ENCODE data around the gene AK4.
"Not testable (repeated sequence)": the region's sequence is repeated elsewhere in the genome, so short reads cannot be mapped to it uniquely, and the experiment has no call there.

Gene AK4

DNA sequence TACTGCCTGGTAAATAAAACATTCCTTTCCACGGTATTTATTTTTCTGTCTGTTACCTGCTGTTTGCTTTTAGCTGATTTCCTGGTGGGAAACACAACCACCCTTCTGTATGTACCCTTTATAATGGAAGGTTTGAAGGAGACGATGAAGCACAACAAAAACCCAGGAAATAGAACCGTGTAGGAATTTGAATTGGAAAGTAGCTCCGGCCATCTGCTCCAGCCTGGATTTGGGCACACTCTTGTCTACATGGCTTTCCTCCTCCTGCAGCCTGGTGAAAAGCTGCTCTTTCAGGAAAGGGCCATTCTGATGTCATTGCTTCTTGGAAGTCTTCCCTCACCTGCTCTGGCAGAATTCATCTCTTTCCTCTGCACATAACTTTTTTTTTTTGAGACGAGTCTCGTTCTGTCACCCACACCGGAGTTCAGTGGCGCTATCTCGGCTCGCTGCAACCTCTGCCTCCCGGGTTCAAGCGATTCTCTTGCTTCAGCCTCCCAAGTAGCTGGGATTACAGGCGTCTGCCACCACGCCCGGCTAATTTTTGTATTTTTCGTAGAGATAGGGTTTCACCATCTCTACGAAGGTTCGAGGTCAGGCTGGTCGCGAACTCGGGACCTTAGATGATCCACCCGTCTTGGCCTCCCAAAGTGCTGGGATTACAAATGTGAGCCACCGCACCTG is 2.7 kb downstream of the AK4 start:
- DNase-seq: no peak

DNA sequence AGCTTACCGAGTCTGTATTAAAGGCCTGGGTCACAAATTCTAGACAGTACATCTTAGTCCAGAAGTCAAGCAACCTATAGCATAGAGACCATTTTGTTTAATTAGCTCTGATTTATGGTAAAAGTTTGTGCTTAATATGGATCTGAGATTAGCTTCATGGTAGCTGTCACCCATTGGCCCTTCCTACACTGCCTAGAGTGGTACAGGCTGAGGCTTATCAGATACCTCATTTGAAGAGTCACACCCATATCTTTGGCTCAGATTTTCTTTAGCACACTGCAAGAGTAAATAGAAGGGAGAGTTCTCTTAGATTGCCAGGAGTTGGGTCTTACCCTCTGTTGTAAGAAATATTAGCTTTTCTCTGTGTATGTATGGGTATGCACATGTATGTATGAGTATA is 3.6 kb downstream of the AK4 start:
- DNase-seq: no peak

DNA sequence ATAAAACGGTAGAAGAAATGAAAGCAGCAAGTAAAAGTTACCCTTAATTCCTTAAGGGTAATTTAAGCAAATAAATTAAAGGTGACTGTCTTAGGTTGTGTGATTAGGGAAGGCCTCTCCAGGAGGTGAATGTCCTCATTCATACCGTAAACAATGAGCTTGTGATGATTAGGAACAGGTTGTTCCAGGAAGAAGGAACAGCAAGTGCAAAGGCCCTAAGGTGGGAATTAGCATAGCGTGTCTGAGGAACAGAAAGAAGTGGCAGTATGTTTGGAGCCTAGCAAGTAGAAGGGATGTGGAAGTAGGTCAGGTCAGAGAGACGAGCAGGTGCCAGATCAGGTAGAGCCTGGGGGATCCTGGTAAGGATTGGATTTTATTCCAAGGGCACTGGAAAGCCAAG is 5.6 kb downstream of the AK4 start:
- no peak for DNase-seq

DNA sequence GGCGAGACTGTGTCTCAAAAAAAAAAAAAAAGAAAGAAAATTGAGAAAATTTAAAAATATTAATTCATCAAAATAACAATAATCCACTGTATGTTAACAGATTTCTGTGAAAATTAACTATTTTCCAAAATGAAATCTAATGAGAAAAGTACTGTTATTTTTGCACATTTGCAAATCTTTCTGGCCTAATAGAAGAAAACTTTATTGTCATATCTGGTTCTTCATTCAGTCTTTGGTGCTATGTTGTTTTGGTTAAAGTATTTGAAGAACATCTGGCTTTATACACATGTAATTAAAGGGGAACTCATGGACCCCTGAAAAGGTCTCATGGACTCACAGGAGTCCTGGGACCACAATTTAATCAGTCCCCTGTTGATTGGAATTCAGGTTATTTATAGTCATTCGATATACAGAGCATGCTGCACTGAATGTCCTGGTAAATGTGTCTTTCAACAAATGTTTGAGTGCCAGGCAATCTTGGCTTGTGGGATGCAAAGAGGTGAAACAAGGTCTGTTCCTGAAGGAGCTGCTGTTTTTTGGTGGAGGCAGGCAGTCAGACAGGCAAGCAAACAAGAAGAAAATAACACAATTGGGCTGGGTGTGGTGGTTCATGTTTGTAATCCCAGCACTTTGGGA is 9.0 kb downstream of the AK4 start:
- DNase-seq: no peak

DNA sequence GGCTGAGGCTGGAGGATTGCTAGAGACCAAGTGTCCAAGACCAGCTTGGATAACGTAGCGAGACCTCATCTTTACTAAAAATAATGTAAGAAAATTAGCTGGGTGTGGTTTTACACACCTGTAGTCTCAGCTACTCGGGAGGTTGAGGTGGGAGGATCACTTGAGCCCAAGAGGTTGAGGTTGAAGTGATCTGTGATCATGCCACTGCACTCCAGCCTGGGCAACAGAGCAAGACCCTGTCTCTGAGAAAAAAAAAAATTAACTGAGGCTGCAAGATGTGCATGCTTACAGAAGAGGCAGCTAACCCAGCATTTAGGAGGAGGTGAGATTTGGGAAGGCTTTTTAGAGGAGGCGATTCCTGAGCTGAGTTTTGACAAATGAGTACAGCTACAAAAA is 9.5 kb downstream of the AK4 start:
- DNase-seq: no peak

DNA sequence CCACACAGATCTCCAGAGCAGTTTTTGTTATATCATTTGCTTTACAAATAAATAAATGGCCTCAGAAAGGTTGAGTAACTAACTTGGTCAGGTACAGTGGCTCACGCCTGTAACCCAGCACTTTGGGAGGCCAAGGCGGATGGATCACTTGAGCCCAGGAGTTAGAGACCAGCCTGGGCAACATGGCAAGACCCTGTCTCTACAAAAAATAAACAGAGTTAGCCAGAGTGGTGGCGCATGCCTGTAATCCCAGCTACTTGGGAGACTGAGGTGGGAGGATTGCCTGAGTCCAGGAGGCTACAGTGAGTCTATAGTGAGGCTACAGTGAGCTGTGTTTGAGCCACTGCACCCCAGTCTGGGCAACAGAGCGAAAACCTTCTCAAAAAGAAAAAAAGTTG is 11.3 kb downstream of the AK4 start:
- not testable (repeated sequence) for DNase-seq

DNA sequence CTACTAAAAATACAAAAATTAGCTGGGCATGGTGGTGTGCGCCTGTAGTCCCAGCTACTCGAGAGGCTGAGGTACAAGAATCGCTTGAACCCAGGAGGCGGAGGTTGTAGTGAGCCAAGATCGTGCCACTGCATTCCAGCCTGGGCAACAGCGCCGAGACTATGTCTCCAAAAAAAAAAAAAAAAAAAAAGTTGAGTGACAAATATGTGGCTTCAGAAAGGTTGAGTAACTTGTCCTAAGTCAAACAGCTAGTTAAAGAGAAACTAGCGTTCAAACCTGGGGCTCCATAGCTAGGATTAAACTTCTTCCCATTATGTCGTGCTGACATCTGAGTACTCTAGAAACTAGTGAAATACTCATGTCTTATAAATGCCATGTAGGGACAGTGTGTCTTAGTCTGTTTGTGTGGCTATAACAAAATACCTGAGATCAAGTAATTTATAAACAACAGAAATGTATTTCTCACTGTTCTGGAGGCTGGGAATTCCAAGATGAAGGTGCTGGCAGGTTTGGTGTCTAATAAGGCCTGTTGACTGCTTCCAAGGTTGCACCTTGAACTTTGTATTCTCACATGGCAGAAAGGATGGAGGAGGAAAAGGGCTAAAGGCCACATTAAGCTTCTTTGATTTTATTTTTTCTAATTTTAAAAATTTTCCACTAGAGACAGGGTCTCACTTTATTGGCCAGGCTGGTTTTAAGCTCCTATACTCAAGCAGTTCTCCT is 12.0 kb downstream of the AK4 start:
- no peak for DNase-seq

DNA sequence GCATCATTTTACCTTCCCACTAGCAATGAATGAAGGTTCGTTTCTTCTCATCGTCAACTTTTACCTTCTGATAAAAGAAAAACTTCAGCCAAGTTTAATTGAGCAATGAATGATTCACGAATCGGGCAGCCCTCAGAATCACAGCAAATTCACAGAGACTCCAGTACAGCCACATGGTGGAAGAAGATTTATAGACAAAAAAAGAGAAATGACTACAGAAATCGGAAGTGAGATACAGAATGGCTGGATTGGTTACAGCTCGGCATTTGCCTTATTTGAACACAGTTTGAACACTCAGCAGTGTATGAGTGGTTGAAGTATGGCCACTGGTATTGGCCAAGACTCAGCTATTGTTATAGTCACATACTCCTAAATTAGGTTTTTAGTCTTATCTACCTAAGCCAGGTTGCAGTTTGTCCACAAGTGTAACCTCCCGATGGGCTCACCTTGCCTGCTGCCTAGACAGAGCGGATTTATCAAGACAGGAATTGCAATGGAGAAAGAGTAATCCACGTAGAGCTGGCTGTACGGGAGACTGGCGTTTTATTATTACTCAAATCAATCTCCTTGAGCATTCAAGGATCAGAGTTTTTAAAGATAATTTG is 15.3 kb downstream of the AK4 start:
- no peak for DNase-seq

DNA sequence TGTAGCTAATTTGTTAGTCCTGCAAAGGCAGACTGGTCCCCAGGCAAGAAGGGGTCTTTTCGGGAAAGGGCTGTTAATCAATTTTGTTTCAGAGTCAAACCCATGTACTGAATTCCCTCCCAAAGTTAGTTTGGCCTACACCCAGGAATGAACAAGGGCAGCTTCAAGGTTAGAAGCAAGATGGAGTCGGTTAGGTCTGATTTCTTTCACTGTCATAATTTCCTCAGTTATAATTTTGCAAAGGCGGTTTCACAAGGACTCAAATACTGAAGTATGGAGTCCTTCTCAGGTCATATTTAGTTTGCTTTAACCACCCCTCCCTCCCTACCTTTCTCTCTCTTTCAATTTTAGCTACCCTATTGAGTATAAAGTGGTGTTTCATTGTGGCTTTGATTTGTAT is 16.1 kb downstream of the AK4 start:
- DNase-seq: not testable (repeated sequence)

DNA sequence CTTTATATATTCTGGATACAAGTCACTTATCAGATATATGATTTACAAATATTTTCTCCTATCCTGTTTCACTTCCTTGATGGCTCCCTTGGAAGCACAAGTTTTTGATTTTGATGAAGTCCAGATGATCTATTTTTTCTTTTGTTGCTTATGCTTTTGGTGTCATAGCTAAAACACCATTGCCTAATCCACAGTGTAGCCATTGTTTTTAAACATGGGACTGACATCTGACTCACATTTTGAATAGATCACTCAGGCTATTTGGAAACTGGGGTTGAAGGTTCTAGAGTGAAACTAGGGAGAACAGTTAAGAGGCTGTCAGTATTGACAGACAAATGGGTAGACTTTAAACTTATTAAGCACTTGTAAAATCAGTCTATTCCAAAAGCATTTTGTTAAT is 16.6 kb downstream of the AK4 start:
- no peak for DNase-seq

DNA sequence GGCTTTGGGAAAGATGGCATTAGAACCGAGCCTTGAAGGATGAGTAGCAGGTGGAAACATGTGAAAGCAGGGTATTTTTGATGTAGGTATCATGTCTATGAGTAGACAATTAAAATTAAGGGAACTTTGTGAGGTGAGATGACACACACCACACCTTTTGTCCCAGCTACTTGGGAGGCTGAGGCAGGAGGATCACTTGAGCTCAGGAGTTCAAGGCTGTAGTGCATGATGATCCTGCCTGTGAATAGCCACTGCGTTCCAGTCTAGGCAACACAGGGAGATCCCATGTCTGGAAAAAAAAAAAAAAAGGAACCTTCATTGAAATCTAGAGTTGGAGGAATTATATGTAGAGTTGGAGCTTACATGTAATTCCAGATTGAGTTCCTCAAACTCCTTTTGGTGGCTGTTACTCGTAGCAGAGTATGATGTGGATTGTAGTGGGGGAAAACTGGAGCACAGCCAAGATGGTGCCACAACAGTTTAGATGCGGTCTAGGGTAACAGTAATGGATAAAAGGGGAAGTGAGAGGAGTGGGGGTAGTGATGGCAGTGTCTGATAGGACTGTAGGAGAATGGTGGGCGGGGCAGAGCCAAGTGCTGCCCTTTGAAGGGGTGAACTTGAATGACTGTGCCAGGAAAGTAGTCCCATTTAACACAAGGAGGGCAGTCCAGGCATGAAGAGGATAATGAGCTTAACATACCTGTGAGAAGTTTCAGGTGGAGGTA is 17.4 kb downstream of the AK4 start:
- no peak for DNase-seq

DNA sequence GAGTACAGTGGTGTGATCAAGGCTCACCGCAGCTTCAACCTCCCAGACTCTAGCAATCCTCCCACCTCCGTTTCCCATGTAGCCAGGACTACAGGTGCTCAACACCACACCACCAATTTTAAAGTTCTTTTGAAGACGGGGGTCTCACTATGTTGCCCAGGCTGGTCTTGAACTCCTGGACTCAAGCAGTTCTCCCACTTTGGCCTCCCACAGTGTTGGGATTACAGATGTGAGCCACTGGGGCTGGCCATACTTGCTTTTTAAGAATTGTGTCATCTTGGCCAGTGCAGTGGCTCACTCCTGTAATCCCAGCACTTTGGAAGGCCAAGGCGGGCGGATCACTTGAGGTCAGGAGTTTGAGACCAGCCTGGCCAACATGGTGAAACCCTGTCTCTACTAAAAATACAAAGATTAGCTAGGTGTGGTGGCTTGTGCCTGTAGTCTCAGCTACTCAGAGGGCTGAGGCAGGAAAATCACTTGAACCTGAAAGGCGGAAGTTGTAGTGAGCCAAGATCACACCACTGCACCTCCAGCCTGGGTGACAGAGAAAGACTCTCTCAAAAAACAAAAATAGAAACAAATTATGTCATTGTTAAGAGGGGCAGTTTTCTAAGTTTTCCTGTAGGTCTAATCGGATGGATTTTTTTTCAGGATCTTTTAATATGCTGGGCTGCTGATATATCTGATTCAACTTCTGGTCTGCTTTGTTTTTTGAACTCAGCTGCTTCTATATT is 18.7 kb downstream of the AK4 start:
- DNase-seq: no peak

DNA sequence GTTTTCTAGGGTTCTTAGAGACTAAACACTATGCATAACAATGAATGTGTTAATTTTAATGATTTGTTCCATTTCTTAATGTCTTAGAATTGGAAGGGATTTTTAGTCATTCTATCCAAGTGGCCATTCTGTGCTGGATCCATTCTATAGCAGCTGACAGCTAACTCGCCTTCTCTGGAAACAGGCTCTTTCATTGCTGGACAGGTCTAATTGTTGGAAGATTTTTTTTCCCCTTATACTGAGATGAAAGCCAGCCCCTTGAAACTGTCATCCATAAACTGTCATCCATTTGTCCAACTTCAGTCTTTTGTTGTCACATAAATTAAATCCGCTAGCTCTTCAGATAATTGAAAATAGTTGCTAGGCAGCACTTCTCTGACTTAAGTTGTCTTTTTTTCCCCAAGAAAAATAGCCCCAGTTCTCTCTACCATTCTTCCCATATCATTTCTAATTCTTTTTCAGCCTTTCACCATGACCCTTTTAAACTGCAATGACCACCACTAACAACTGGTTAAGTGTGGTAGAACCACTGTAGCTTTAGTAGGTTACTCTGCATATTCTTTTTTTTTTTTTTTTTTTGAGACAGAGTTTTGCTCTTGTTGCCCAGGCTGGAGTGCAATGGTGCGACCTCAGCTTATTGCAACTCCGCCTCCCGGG is 19.7 kb downstream of the AK4 start:
- DNase-seq: no peak

DNA sequence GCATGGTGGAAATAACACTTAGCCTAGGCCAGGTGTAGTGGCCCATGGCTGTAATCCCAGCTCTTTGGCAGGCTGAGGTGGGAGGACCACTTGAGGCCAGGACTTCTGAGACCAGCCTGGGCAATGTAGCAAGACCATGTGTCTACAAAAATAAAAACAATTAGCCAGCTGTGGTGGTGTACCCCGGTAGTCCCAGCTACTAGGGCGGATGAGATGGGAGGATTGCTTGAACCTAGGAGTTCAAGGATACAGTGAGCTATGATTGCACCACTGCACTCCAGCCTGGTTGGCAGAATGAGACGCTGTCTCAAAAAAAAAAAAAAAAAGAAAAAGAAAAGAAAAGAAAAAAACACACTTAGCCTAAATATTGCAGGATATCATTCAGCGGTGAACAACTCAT is 20.9 kb downstream of the AK4 start:
- DNase-seq: no peak

DNA sequence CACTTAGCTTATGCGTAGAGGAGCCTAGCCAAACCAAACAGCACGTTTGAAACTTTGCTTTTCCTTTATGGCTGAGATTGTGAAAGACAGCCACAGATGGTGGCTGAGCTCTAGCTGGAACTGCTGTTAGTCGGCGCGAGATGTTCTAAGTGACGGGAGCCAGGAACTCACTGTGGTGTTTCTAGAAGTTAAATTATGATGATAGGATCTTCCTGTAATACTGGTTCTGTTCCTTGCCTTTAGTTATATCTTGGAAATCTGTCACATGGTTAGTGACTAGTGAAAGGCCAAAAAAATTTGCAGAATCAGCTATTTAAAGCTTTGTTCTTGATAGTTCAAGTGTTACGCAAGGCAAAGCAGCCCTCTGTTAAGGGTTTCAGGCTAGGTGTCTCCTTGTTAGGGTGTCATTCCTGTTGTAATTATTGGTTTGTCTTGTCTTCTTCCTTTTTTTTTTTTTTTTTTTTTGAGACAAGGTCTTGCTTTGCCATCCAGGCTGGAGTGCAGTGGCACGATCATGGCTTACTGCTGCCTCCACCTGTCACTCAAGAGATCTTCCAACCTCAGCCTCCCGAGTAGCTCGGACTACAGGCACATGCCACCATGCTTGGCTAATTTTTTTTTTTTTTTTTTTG is 22.6 kb downstream of the AK4 start:
- DNase-seq: peak; percentile 84

DNA sequence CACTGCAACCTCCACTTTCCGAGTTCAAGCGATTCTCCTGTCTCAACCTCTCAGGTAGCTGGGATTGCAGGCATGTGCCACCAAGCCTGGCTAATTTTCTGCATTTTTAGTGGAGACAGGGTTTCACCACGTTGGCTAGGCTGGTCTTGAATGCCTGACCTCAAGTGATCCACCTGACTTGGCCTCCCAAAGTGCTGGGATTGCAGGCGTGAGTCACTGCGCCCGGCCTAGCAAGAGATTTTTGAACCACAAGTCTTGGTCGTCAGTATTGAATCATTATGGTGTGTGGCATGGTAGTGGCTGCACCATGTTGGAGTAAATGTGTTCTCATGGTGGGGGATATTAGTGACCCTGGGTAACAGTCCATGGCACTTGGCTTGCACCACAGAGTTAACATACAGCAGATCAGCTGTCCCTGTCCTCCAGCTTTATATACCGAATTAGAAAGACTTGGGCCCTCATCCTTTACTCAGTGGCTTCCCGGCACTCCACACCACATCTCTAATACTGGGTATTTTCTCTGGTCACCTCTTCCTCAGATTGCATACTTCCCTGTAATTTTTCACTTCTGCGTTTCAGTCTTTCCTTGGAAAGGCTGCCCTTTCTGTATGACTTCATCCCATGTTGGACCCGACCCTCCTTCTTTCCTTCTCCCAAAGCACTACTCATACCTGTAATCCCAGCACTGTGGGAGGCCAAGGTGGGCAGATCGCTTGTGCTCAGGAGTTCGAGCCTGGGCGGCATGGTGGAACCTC is 25.1 kb downstream of the AK4 start:
- DNase-seq: no peak

DNA sequence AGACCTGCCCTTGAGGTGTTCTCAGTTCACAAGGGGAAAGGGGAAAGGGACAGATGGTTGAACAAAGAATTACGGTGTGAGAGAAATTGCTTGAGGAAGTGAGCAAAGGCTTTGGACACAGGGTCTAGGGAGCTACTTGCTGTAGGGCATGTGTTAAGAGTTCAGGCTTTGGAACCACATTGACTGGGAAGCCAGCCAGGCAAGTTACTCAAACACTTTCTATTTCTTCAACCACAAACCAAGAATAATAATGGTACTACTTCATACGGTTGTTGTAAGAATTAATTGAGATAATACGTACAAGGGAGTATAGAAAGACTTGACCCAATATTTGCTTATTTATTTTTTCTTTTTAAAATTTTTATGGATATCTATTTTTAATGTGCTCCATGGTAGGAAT is 26.6 kb downstream of the AK4 start:
- DNase-seq: peak; percentile 36

DNA sequence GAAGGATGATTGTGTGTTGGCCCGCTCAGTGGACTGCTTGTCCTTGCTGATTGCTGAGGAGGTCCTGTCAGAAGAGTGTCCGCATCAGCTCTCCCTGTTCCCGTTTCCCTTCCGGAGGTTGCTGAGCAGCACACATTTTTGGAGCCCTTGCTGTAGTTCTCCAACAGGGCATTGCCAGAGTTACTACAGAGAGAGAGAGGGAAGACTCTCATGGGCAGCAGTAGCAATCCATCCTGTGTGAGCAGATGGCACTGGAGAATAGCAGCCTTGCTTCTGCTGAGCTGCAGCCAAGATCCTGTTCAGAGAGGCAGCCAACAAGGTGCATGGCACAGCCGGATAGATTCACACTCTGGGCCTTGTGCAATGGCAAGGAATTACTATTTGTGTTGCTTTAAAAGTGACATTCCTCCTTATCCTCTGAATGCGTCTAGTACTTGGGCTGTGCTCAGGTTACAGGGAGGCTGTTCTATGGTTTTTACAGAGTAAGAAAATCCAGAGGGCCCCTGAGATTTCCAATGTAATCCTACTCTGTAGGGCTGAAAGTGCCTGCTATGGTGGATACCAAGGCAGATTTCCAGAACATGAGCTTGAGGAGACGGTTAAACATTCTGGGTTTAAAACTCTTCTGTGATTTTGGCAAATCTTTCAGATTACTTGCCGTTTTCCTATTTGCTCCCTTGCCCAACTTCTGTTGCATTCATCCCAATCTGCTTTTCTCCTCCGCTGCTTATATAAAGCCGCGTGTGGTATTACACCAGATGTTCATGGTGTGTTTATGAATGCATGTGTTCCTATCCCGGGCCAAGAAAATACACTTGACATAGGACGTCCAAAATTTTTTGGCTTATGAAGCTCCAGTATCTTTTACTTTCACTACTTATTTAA is 27.4 kb downstream of the AK4 start:
- DNase-seq: peak; percentile 97

DNA sequence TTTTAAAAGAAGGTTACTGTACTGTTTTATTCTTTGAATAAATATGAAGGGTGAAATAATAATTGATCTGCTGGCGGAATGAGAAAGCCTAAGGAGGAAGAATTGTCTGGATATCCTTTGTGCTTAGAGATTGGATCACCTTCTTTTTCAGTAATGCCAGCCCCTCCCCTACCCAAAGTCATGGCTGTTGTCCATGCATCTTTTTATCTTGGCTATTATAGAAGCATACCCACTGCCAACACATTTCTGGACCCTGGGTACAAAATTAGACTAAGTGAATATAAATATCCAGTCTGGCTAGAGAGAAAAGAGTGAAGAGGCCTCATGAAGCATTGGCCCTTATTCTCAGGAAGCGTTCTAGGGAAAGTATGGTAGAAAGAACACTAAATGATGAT is 28.1 kb downstream of the AK4 start:
- DNase-seq: peak; percentile 93

DNA sequence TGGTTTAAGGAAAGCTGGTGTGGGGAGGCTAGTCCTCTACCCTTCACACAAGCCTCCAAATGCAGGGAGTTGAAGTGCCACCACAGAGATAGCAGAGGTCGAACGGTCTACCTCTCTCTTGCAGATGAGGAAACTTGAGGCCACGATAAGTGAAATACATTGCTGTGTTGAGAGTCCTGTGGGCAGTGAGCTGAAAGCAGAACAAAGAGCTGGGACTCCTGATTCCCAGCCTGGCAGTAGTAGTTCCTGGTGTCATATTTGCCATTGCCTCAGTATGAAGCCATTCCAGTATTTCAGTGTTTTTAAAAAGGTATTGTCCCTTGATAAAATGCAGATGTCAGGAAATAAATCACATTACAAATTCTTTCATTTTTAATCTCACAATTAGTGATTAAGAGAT is 28.6 kb downstream of the AK4 start:
- no peak for DNase-seq
